GM04503 (cell line): ENCODE data around the gene LIN52.
A peak's percentile ranks its signal among the peaks of the same experiment; 100 is the strongest.

Experiments used
- DNase-seq: peaks from one replicate; pipeline ENCODE4 v3.0.0-alpha.2; 2012; ENCODE audit warnings: low read depth

LIN52 gene

GRCh38 chr14:74194506-74195274 is 109.9 kb downstream of the LIN52 start:
- no peak for DNase-seq

- DNase-seq: no peak
These were observed 110.9 kb downstream of the LIN52 start for GRCh38 chr14:74195623-74196022.

GRCh38 chr14:74198441-74199234 is 113.9 kb downstream of the LIN52 start:
- DNase-seq: no peak

GRCh38 chr14:74202113-74202512 is 117.4 kb downstream of the LIN52 start:
- DNase-seq: no peak

GRCh38 chr14:74203639-74204038 is 118.9 kb downstream of the LIN52 start:
- no peak for DNase-seq

- DNase-seq: no peak
These were observed 119.7 kb downstream of the LIN52 start for GRCh38 chr14:74204491-74204890.

GRCh38 chr14:74205882-74206281 is 121.1 kb downstream of the LIN52 start:
- DNase-seq: no peak

- no peak for DNase-seq
These were observed 123.2 kb downstream of the LIN52 start for GRCh38 chr14:74207943-74208342.

GRCh38 chr14:74208642-74209041 is 123.9 kb downstream of the LIN52 start:
- DNase-seq: no peak

GRCh38 chr14:74211945-74212580 is 127.3 kb downstream of the LIN52 start:
- peak; percentile 10 for DNase-seq

GRCh38 chr14:74213907-74214803 is 129.4 kb downstream of the LIN52 start:
- DNase-seq: no peak

GRCh38 chr14:74216671-74217070 is 131.9 kb downstream of the LIN52 start:
- no peak for DNase-seq

- DNase-seq: no peak
These were observed 133.1 kb downstream of the LIN52 start for GRCh38 chr14:74217672-74218448.

- DNase-seq: no peak
These were observed 133.7 kb downstream of the LIN52 start for GRCh38 chr14:74218462-74218861.

- DNase-seq: no peak
These were observed 134.8 kb downstream of the LIN52 start for GRCh38 chr14:74219277-74220205.

- DNase-seq: no peak
These were observed 136.2 kb downstream of the LIN52 start for GRCh38 chr14:74220991-74221390.

- DNase-seq: no peak
These were observed 137.0 kb downstream of the LIN52 start for GRCh38 chr14:74221741-74222140.

- DNase-seq: no peak
These were observed 138.3 kb downstream of the LIN52 start for GRCh38 chr14:74223016-74223415.

- DNase-seq: no peak
These were observed 147.0 kb downstream of the LIN52 start for GRCh38 chr14:74231784-74232183.

GRCh38 chr14:74235017-74235416 is 150.3 kb downstream of the LIN52 start:
- no peak for DNase-seq
